ENCODE measurements around the gene MED15.
"Not testable (repeated sequence)": the region's sequence is repeated elsewhere in the genome, so short reads cannot be mapped to it uniquely, and the experiment has no call there.

MED15 gene

DNA sequence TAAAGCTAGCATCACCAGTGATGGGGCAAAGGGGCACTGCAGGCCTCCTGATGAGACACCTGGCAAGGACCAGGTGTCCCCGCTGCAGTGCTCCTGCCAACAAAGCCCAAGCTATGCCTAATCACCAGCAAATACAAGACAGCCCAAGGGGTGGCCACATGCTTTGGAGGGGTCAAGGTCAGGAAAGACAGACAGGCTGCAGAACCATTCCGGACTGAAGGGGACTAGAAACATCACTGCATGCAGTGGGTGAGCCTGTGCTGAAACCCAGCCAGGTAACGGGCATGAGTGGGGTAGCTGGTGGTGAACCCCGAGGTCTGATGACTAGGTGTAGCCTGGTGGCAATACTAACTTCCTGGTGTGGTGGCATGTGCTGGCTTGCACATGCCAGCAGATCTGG, 111.1 kb downstream of the MED15 start:
- H3K4me3 ChIP-seq (ENCODE audit: low read depth in 1 of 5, low read length in 5 of 5), result no peak overlapping the region

DNA sequence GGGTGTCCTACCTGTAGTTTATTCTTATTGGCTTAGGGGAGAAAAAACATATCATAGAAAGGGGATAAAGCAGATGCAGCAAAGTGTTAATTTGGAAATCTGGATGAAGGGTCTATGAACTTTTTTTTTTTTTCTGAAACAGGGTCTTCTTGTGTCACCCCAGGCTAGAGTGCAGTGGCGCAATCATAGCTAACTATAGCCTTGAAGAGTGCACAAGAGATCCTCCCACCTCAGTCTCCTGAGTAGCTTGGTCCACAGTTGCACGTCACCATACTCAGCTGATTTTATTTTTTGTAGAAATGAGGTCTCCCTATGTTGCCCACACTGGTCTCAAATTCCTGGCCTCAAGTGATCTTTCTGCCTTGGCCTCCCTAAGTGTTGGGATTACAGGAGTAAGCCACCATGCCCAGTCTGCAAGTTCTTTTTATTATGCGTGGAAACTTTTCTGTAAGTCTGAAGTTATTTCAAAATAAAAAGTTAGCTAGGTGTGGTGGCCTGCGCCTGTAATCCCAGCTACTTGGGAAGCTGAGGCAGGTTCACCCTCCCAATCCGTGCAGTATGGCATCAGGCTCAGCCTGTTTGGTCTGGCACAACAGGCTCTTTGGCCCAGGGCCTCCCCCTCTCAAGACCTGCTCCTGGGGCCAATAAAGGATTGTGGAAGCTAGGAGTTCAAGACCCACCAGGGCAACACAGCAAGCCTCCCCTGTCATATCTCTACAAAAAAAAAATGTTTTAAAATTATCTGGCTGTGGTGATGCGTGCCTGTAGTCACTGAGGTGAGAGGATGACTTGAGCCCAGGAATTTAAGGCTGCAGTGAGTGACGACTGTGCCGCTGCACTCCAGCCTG, 111.9 kb downstream of the MED15 start:
- no peak overlapping the region for H3K27ac ChIP-seq (ENCODE audit: low read depth, low read length)
- no peak overlapping the region for H3K9ac ChIP-seq (ENCODE audit: low read length in 5 of 5)
- no peak overlapping the region for H3K4me3 ChIP-seq (ENCODE audit: low read depth in 1 of 5, low read length in 5 of 5)
- H3K9me3 ChIP-seq (ENCODE audit: control insufficient read depth in 5 of 5, low read length in 5 of 5), result no peaks in the 10 kb centered on the region
- H3K36me3 ChIP-seq (ENCODE audit: control insufficient read depth in 5 of 5, insufficient read depth in 5 of 5, low read length in 5 of 5), result no peaks in the 10 kb centered on the region
- H3K27me3 ChIP-seq (ENCODE audit: control insufficient read depth in 5 of 5, insufficient read depth in 4 of 5, low read length in 5 of 5), result peaks cover 0 to 4% (median 0%) of the 10 kb centered on the region in 5 donors
- H3K4me1 ChIP-seq (ENCODE audit: control insufficient read depth in 5 of 5, insufficient read depth in 5 of 5, low read length in 5 of 5), result peaks cover 0 to 1% (median 0%) of the 10 kb centered on the region in 5 donors

More for the DNA sequence above, 111.1 kb downstream of the MED15 start:
- peaks cover 0 to 4% (median 0%) of the 10 kb centered on the region in 5 donors for H3K27me3 ChIP-seq (ENCODE audit: control insufficient read depth in 5 of 5, insufficient read depth in 4 of 5, low read length in 5 of 5)
- no peaks in the 10 kb centered on the region for H3K36me3 ChIP-seq (ENCODE audit: control insufficient read depth in 5 of 5, insufficient read depth in 5 of 5, low read length in 5 of 5)
- H3K4me1 ChIP-seq (ENCODE audit: control insufficient read depth in 5 of 5, insufficient read depth in 5 of 5, low read length in 5 of 5), result peaks cover 0 to 1% (median 0%) of the 10 kb centered on the region in 5 donors
- H3K9ac ChIP-seq (ENCODE audit: low read length in 5 of 5), result no peak overlapping the region
- H3K9me3 ChIP-seq (ENCODE audit: control insufficient read depth in 5 of 5, low read length in 5 of 5), result no peaks in the 10 kb centered on the region
- H3K27ac ChIP-seq (ENCODE audit: low read depth, low read length), result no peak overlapping the region

DNA sequence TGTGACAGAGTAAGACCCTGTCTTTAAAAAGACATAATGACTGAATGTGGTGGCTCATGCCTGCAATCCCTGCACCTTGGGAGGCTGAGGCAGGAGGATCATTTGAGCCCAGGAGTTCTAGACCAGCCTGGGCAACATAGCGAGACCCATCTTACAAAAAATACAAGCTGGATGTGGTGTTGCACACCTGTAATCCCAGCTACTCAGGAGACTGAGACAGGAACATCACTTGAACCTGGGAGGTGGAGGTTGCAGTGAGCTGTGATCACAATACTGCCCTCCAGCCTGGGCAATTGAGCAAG, 112.4 kb downstream of the MED15 start:
- H3K4me3 ChIP-seq (ENCODE audit: low read depth in 1 of 5, low read length in 5 of 5); H3K9me3 ChIP-seq (ENCODE audit: control insufficient read depth in 5 of 5, low read length in 5 of 5); H3K36me3 ChIP-seq (ENCODE audit: control insufficient read depth in 5 of 5, insufficient read depth in 5 of 5, low read length in 5 of 5); H3K27ac ChIP-seq (ENCODE audit: low read depth, low read length); H3K4me1 ChIP-seq (ENCODE audit: control insufficient read depth in 5 of 5, insufficient read depth in 5 of 5, low read length in 5 of 5); H3K9ac ChIP-seq (ENCODE audit: low read length in 5 of 5); H3K27me3 ChIP-seq (ENCODE audit: control insufficient read depth in 5 of 5, insufficient read depth in 4 of 5, low read length in 5 of 5): not testable (repeated sequence)

DNA sequence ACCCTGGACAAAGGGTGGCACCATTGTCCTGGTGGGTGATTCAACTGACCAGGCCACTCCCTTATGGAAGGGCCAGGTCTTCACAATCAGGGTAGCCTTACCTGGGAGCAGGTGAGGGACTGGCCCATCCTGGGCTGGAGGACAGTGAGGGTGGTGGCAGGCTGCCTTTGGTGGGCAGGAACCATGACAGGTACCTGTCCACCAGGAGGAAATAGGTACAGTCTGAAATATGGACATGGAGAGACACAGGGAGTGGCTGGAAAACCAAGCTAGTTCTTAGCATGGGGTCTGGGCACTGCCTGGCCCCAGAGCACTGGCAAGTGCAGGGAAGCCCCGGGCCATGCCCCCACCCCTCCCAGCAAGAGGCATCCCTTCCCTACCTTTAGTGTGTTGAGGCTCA, 113.8 kb downstream of the MED15 start:
- Histone ChIP-seq H3K27me3 (ENCODE audit: control insufficient read depth in 5 of 5, insufficient read depth in 4 of 5, low read length in 5 of 5) (peaks cover 0 to 4% (median 0%) of the 10 kb centered on the region in 5 donors), H3K4me1 (ENCODE audit: control insufficient read depth in 5 of 5, insufficient read depth in 5 of 5, low read length in 5 of 5) (peaks cover 0 to 1% (median 0%) of the 10 kb centered on the region in 5 donors), H3K4me3 (ENCODE audit: low read depth in 1 of 5, low read length in 5 of 5) (no peak overlapping the region), H3K9ac (ENCODE audit: low read length in 5 of 5) (no peak overlapping the region), H3K27ac (ENCODE audit: low read depth, low read length) (no peak overlapping the region), H3K9me3 (ENCODE audit: control insufficient read depth in 5 of 5, low read length in 5 of 5) (no peaks in the 10 kb centered on the region), H3K36me3 (ENCODE audit: control insufficient read depth in 5 of 5, insufficient read depth in 5 of 5, low read length in 5 of 5) (no peaks in the 10 kb centered on the region)

DNA sequence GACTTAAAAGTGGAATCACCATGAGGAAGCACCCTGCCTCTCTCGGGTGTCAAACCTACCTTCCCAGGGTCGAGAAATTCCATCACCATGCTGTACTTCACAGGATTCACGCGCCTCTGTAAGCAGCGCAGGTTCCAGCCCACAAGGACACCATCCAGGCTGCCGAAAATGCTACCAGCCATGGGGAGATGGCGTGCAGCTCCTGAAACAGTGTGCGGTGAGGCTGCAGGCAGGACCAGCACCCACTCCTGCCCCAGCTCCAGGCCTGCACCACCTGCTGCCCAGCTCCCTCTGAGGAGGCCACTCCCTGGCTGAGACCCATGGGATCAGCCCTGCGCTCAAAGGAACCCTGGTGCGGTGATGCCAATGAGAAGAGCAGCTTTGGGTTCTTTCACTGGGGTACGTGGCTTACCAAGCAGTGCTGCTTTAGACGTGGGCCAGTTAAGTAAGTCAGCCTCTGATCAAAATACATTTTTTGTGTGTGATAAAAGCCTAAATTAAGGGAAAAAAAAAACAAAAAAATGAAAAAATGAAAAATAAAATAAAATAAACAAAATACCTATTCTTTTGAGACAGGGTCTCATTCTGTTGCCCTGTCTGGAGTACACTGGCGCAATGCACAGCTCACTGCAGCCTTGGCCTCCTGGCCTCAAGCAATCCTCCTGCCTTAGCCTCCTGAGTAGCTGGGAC, 115.4 kb downstream of the MED15 start:
- no peaks in the 10 kb centered on the region for H3K36me3 ChIP-seq (ENCODE audit: control insufficient read depth in 5 of 5, insufficient read depth in 5 of 5, low read length in 5 of 5)
- H3K27ac ChIP-seq (ENCODE audit: low read depth, low read length), result no peak overlapping the region
- peaks cover 0 to 4% (median 0%) of the 10 kb centered on the region in 5 donors for H3K27me3 ChIP-seq (ENCODE audit: control insufficient read depth in 5 of 5, insufficient read depth in 4 of 5, low read length in 5 of 5)
- H3K9me3 ChIP-seq (ENCODE audit: control insufficient read depth in 5 of 5, low read length in 5 of 5), result no peaks in the 10 kb centered on the region
- no peak overlapping the region for H3K4me3 ChIP-seq (ENCODE audit: low read depth in 1 of 5, low read length in 5 of 5)
- H3K9ac ChIP-seq (ENCODE audit: low read length in 5 of 5), result no peak overlapping the region
- H3K4me1 ChIP-seq (ENCODE audit: control insufficient read depth in 5 of 5, insufficient read depth in 5 of 5, low read length in 5 of 5), result peaks cover 0 to 1% (median 0%) of the 10 kb centered on the region in 5 donors

DNA sequence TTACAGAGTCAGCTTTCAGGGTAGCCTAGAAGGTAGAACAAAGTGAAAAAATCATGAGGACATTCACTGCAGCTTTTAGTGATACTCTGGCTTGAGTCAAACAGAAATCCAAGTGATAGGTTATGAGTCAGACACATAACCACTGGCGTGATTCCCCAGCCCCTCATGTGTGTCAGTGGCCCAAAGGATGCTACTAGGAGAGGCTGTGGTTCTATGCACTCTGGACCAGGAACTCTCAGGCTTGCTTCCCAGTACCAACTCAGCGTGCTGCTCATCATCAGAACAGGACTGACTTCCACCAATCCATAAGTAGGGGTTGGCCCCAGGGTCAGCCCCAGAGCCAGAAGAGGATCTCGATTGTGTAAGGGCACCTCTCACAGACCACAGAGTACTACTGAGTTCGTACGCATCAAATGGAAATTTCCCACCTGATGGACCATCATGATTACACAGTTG, 116.8 kb downstream of the MED15 start:
- peaks cover 0 to 1% (median 0%) of the 10 kb centered on the region in 5 donors for H3K4me1 ChIP-seq (ENCODE audit: control insufficient read depth in 5 of 5, insufficient read depth in 5 of 5, low read length in 5 of 5)
- H3K9me3 ChIP-seq (ENCODE audit: control insufficient read depth in 5 of 5, low read length in 5 of 5), result no peaks in the 10 kb centered on the region
- H3K9ac ChIP-seq (ENCODE audit: low read length in 5 of 5), result no peak overlapping the region
- no peak overlapping the region for H3K27ac ChIP-seq (ENCODE audit: low read depth, low read length)
- H3K36me3 ChIP-seq (ENCODE audit: control insufficient read depth in 5 of 5, insufficient read depth in 5 of 5, low read length in 5 of 5), result no peaks in the 10 kb centered on the region
- H3K27me3 ChIP-seq (ENCODE audit: control insufficient read depth in 5 of 5, insufficient read depth in 4 of 5, low read length in 5 of 5), result peaks cover 0 to 4% (median 0%) of the 10 kb centered on the region in 5 donors
- no peak overlapping the region for H3K4me3 ChIP-seq (ENCODE audit: low read depth in 1 of 5, low read length in 5 of 5)

DNA sequence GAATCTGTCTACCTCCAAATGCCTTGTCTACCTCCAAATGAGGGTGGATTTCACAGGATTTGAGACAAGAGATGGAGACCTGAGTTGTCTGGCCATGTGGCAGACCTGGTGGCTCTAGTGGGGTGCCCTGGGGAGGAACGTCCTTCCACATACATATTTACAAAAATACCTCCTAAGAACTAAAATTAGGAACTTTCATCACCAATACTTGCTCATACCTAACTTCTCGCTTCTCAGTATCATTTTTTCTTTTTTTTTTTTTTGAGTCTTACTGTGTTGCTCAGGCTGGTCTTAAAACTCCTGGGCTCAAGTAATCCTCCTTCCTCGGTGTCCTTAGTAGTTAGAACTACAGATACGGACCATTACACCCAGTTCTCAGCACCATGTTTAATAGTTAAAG, 117.9 kb downstream of the MED15 start:
- H3K27me3 ChIP-seq (ENCODE audit: control insufficient read depth in 5 of 5, insufficient read depth in 4 of 5, low read length in 5 of 5), result peaks cover 0 to 4% (median 0%) of the 10 kb centered on the region in 5 donors
- no peak overlapping the region for H3K4me3 ChIP-seq (ENCODE audit: low read depth in 1 of 5, low read length in 5 of 5)
- H3K36me3 ChIP-seq (ENCODE audit: control insufficient read depth in 5 of 5, insufficient read depth in 5 of 5, low read length in 5 of 5), result no peaks in the 10 kb centered on the region
- peaks cover 0 to 1% (median 0%) of the 10 kb centered on the region in 5 donors for H3K4me1 ChIP-seq (ENCODE audit: control insufficient read depth in 5 of 5, insufficient read depth in 5 of 5, low read length in 5 of 5)
- no peak overlapping the region for H3K27ac ChIP-seq (ENCODE audit: low read depth, low read length)
- no peak overlapping the region for H3K9ac ChIP-seq (ENCODE audit: low read length in 5 of 5)
- H3K9me3 ChIP-seq (ENCODE audit: control insufficient read depth in 5 of 5, low read length in 5 of 5), result no peaks in the 10 kb centered on the region

DNA sequence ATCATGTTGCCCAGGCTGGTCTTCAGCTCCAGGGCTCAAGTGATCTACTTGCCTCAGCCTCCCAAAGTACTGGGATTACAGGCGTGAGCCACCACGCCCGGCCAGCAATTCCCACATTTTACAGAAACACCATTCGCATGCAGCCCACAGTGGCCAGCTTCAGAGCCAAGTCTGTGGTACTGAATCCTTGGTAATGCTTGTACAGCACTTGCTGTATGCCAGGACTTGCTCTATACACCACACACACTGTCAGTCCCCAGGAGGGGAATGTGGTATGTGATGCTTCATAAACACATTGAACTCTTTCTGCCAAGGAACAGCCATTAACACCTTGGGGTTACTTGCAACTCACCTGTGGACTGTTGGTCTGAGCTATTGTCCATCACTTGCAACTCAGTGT, 119.4 kb downstream of the MED15 start:
- no peak overlapping the region for H3K4me3 ChIP-seq (ENCODE audit: low read depth in 1 of 5, low read length in 5 of 5)
- peaks cover 0 to 3% (median 2%) of the 10 kb centered on the region in 5 donors for H3K27me3 ChIP-seq (ENCODE audit: control insufficient read depth in 5 of 5, insufficient read depth in 4 of 5, low read length in 5 of 5)
- no peak overlapping the region for H3K27ac ChIP-seq (ENCODE audit: low read depth, low read length)
- H3K4me1 ChIP-seq (ENCODE audit: control insufficient read depth in 5 of 5, insufficient read depth in 5 of 5, low read length in 5 of 5), result peaks cover 0 to 1% (median 0%) of the 10 kb centered on the region in 5 donors
- no peaks in the 10 kb centered on the region for H3K36me3 ChIP-seq (ENCODE audit: control insufficient read depth in 5 of 5, insufficient read depth in 5 of 5, low read length in 5 of 5)
- no peaks in the 10 kb centered on the region for H3K9me3 ChIP-seq (ENCODE audit: control insufficient read depth in 5 of 5, low read length in 5 of 5)
- no peak overlapping the region for H3K9ac ChIP-seq (ENCODE audit: low read length in 5 of 5)

DNA sequence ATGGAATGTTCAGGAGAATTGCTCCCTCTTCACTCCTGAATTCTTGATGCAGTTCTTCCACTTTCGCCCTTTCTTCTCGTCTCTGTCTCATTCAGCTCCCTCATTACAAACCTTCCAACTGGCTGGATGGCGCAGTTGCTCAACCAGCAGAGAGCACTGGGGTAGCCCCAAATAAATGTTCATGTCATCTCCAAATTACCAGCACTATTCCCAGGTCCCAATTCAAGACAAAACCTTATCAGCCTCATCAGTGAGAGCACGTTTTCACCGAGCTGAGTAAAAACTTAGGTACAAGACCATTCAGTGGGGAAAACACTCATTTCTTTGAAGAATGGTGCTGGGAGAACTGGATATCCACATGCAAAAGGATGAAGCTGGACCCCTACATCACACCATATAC, 120.0 kb downstream of the MED15 start:
- Histone ChIP-seq H3K4me1 (ENCODE audit: control insufficient read depth in 5 of 5, insufficient read depth in 5 of 5, low read length in 5 of 5) (peaks cover 0 to 1% (median 0%) of the 10 kb centered on the region in 5 donors), H3K9ac (ENCODE audit: low read length in 5 of 5) (no peak overlapping the region), H3K4me3 (ENCODE audit: low read depth in 1 of 5, low read length in 5 of 5) (no peak overlapping the region), H3K36me3 (ENCODE audit: control insufficient read depth in 5 of 5, insufficient read depth in 5 of 5, low read length in 5 of 5) (no peaks in the 10 kb centered on the region), H3K9me3 (ENCODE audit: control insufficient read depth in 5 of 5, low read length in 5 of 5) (no peaks in the 10 kb centered on the region), H3K27me3 (ENCODE audit: control insufficient read depth in 5 of 5, insufficient read depth in 4 of 5, low read length in 5 of 5) (peaks cover 0 to 3% (median 2%) of the 10 kb centered on the region in 5 donors), H3K27ac (ENCODE audit: low read depth, low read length) (no peak overlapping the region)
